Spleen (tissue), 11 donors: ENCODE measurements around the gene UCK2. TPM values are rescaled to one million over a fixed set of nuclear protein-coding genes. Genes with fewer than 3 reads are reported as not detected.

Experiments
- DNase-seq: peaks from one replicate; pipeline ENCODE4 v3.0.0-alpha.2; 2020
- H3K27ac ChIP-seq, 8 donors: fragments of 200-600 bp; sonication (generic) in 7 of 8; 1 replicate in 4 of 8; 2 replicates in 4 of 8; pipeline versions ENCODE4 v1.5.0 to v1.8.0; 2016 to 2021; ENCODE audit warnings: inconsistent platforms in 4 of 8, mild to moderate bottlenecking in 4 of 8, moderate library complexity in 1 of 8
- H3K27me3 ChIP-seq, 7 donors: fragments of 200-600 bp; sonication (generic) in 6 of 7; replicated peaks in 1 of 7; 1 replicate in 4 of 7; 2 replicates in 3 of 7; pipeline versions ENCODE4 v1.5.0 to v1.8.0; 2016 to 2021; ENCODE audit warnings: inconsistent platforms in 3 of 7, mild to moderate bottlenecking in 1 of 7
- H3K36me3 ChIP-seq, 6 donors: fragments of 200-600 bp; sonication (generic) in 5 of 6; 1 replicate in 4 of 6; 2 replicates in 2 of 6; pipeline versions ENCODE4 v1.5.0 to v1.8.0; 2016 to 2021; ENCODE audit warnings: inconsistent platforms in 2 of 6
- H3K4me1 ChIP-seq, 6 donors: fragments of 200-600 bp; sonication (generic) in 5 of 6; 1 replicate in 3 of 6; 2 replicates in 3 of 6; pipeline versions ENCODE4 v1.5.0 to v1.8.0; 2016 to 2021; ENCODE audit warnings: inconsistent platforms in 3 of 6
- H3K4me3 ChIP-seq, 8 donors: fragments of 200-600 bp; sonication (generic) in 7 of 8; 1 replicate in 4 of 8; 2 replicates in 4 of 8; pipeline versions ENCODE4 v1.5.0 to v1.8.0; 2016 to 2021; ENCODE audit warnings: inconsistent platforms in 4 of 8, mild to moderate bottlenecking in 4 of 8, moderate library complexity in 2 of 8
- H3K9me3 ChIP-seq, 8 donors: fragments of 200-600 bp; sonication (generic) in 7 of 8; 1 replicate in 4 of 8; 2 replicates in 4 of 8; pipeline versions ENCODE4 v1.5.0 to v1.8.0; 2016 to 2021; ENCODE audit warnings: inconsistent platforms in 4 of 8
- POLR2A ChIP-seq, 3 donors: fragments of 450-650 bp; IDR thresholded peaks; one replicate each; pipeline ENCODE4 v1.5.1; 2017; ENCODE audit warnings: antibody characterized with exemption in 3 of 3, mild to moderate bottlenecking in 1 of 3
- POLR2AphosphoS5 ChIP-seq, 3 donors: sonication (generic); formaldehyde crosslinking; IDR thresholded peaks; one replicate each; pipeline ENCODE4 v1.5.1; 2017; ENCODE audit warnings: antibody characterized with exemption in 3 of 3
- WGBS, 5 donors: extraction: QIAGEN DNeasy Blood & Tissue Kit in 3 of 5; methylation state at CpG; one replicate each; pipeline versions ENCODE4 v1.1.5 to v1.1.7; 2013 to 2018; 5-methylcytosine and 5-hydroxymethylcytosine counted together
- intact Hi-C: fragments of 100-400 bp; cut with DNase I; formaldehyde crosslinking; loops from one replicate; pipeline ENCODE4 v1.15.0; 2023; ENCODE audit warnings: low total_unique reads
- polyA plus RNA-seq, 3 donors: library from polyadenylated mRNA; stranded (reverse); fragments of 200-250 nt; gene quantifications; one replicate each; pipeline ENCODE4 v1.2.1, GENCODE V29; 2013
- total RNA-seq, 7 donors: library from RNA; depleted of rRNA in 3 of 7; stranded (reverse); fragments of >200 nt in 3 of 7; fragmentation: NEBNext Ultra II Directional in 4 of 7; extraction: Animal tissue kit (Norgen Biotek cat#: 25700) in 4 of 7; gene quantifications; one replicate each; pipeline versions ENCODE4 v1.1.0 to v1.2.1, GENCODE V29; 2016 to 2021
- TF ChIP-seq, protein P1 (sequence below), 11 experiments: fragments of 200-600 bp in 7 of 11; fragments of 450-650 bp in 4 of 11; sonication (generic) in 4 of 11; IDR thresholded peaks in 8 of 11; conservative IDR thresholded peaks in 3 of 11; 1 replicate in 7 of 11; 2 replicates in 4 of 11; pipeline versions ENCODE4 v1.4.0 to v1.8.0; 2016 to 2021; ENCODE audit warnings: antibody characterized with exemption in 11 of 11, inconsistent platforms in 4 of 11, mild to moderate bottlenecking in 1 of 11
- donor health status: healthy with polysubstance abuse.
- donor health status: DM: no; HTN: no; CAD: no; lungs with moderate emphysema.
- donor health status: DM: no; HTN: no; CAD: no.
- donor health status: Bipolar disorder and iron deficiency.
- donor health status: healthy.
- donor health status: DM: no; HTN: no; CAD: no.
- donor health status: DM: yes; HTN: yes; CAD: no.

UCK2 gene
- total and polyA plus RNA-seq, 10 donors: 9.8 to 18.3 (median 16.0) TPM

DNA sequence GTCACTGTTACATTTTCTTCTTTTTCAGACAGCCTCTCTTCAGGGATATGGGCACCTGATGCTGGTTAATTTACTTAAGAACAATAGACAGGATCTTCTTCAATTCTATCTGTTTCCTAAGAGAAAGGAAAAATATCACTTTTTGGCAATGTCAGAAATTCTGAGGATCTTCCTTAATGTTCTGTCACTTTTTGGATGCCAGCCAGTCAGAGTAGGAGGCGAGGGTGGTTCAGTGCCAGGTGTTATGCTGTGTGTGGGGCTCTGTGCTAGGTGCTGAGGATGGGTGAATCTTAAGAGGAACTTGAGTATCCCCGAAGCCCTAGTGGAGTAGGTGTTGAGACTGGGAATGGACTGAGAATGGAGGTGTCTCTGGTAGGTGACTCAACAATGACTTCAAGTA is 133.5 kb downstream of the UCK2 start:
- Histone ChIP-seq H3K36me3 (no peaks in the 10 kb centered on the region), H3K4me1 (no peaks in the 10 kb centered on the region), H3K27ac (no peak overlapping the region), H3K9me3 (peaks cover 0 to 9% (median 0%) of the 10 kb centered on the region in 8 donors), H3K4me3 (no peak overlapping the region), H3K27me3 (no peaks in the 10 kb centered on the region)
- no peak for DNase-seq
- intact Hi-C loops: no loop called here
- 68 to 88% (median 71%) methylated on average over 2 of the region's 2 CpGs for WGBS, 5 donors
- TF ChIP-seq POLR2AphosphoS5 (IDR thresholded peaks at IDR 0.05) (no peak), POLR2A (IDR thresholded peaks at IDR 0.05) (no peak)
- TF ChIP-seq, protein P1, sequence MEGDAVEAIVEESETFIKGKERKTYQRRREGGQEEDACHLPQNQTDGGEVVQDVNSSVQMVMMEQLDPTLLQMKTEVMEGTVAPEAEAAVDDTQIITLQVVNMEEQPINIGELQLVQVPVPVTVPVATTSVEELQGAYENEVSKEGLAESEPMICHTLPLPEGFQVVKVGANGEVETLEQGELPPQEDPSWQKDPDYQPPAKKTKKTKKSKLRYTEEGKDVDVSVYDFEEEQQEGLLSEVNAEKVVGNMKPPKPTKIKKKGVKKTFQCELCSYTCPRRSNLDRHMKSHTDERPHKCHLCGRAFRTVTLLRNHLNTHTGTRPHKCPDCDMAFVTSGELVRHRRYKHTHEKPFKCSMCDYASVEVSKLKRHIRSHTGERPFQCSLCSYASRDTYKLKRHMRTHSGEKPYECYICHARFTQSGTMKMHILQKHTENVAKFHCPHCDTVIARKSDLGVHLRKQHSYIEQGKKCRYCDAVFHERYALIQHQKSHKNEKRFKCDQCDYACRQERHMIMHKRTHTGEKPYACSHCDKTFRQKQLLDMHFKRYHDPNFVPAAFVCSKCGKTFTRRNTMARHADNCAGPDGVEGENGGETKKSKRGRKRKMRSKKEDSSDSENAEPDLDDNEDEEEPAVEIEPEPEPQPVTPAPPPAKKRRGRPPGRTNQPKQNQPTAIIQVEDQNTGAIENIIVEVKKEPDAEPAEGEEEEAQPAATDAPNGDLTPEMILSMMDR (IDR thresholded peaks at IDR 0.05 in 8 of 11, conservative IDR thresholded peaks at IDR 0.05 in 3 of 11): no peak

Other genes starting within 250 kb of the UCK2 start
- 100 to 1,000 TPM in 1 of 7 donors, 10 to 100 TPM in 6; 47.8 to 109 (median 87.5) TPM for gene MGST3, start 196.4 kb upstream of the UCK2 start, total RNA-seq
- gene MGST3, start 196.4 kb upstream of the UCK2 start, polyA plus RNA-seq: 10 to 100 TPM; 64.5 to 78.6 (median 74.6) TPM
- 100 to 1,000 TPM in 1 of 7 donors, 10 to 100 TPM in 6; 51.3 to 103 (median 69.3) TPM for gene ALDH9A1, start 129.1 kb upstream of the UCK2 start, total RNA-seq
- gene ALDH9A1, start 129.1 kb upstream of the UCK2 start, polyA plus RNA-seq: 10 to 100 TPM; 33.0 to 38.9 (median 37.5) TPM
- 10 to 100 TPM; 47.5 to 57.9 (median 53.5) TPM for gene TMCO1, start 58.7 kb upstream of the UCK2 start, total RNA-seq
- 10 to 100 TPM; 23.3 to 45.9 (median 41.5) TPM for gene TMCO1, start 58.7 kb upstream of the UCK2 start, polyA plus RNA-seq